Ishikawa (cell line): Measurements from ENCODE around the gene SUSD2.

Source experiments
- CEBPB ChIP-seq: IDR thresholded peaks from 2 replicates; pipeline ENCODE4 v1.6.1; 2012
- EP300 ChIP-seq: IDR thresholded peaks from 2 replicates; pipeline ENCODE4 v1.6.1; 2012; ENCODE audit warnings: borderline replicate concordance
- REST ChIP-seq: IDR thresholded peaks from 2 replicates; pipeline ENCODE4 v1.6.1; 2012; ENCODE audit warnings: low read depth, mild to moderate bottlenecking
- TAF1 ChIP-seq: IDR thresholded peaks from 2 replicates; pipeline ENCODE4 v1.6.1; 2012; ENCODE audit warnings: low read depth, mild to moderate bottlenecking
- TEAD4 ChIP-seq: IDR thresholded peaks from 2 replicates; pipeline ENCODE4 v1.6.1; 2012
- USF1 ChIP-seq: IDR thresholded peaks from 2 replicates; pipeline ENCODE4 v1.6.1; 2012
- YY1 ChIP-seq: IDR thresholded peaks from 2 replicates; pipeline ENCODE4 v1.6.1; 2012; ENCODE audit warnings: low read depth
- ZBTB7A ChIP-seq: IDR thresholded peaks from 2 replicates; pipeline ENCODE4 v1.6.1; 2012; ENCODE audit warnings: low read depth

SUSD2 gene

GRCh38 chr22:24235315-24235714, 54.0 kb downstream of the SUSD2 start:
- TF ChIP-seq TAF1 (no peak), USF1 (no peak), REST (no peak)

GRCh38 chr22:24236656-24237055, 55.4 kb downstream of the SUSD2 start:
- no peak for TF ChIP-seq ZBTB7A
- no peak for TF ChIP-seq EP300
- no peak for TF ChIP-seq TEAD4
- no peak for TF ChIP-seq CEBPB
- no peak for TF ChIP-seq YY1
- TF ChIP-seq REST: no peak
